ENCODE results near the gene ABCA4. TPM values are rescaled to one million over a fixed set of nuclear protein-coding genes. Genes with fewer than 3 reads are reported as not detected.

The ABCA4 gene
- polyA plus RNA-seq, 1 donor from 2014 or later = not detected

GRCh38 chr1:94045465-94046056 is 75.4 kb downstream of the ABCA4 start:
- H3K9me3 Mint-ChIP-seq = no peaks in the 10 kb centered on the region
- peaks cover 18% of the 10 kb centered on the region for H3K27me3 Mint-ChIP-seq
- H3K36me3 Mint-ChIP-seq = no peaks in the 10 kb centered on the region
- no peak overlapping the region for H3K27ac Mint-ChIP-seq
- peak overlapping the region in 1 of 4 donors; percentile 72 for H3K4me3 Mint-ChIP-seq
- H3K4me1 Mint-ChIP-seq = peaks cover 0 to 7% (median 5%) of the 10 kb centered on the region in 3 donors

- Mint-ChIP-seq H3K4me1 (peaks cover 0 to 7% (median 5%) of the 10 kb centered on the region in 3 donors), H3K9me3 (no peaks in the 10 kb centered on the region), H3K27me3 (peaks cover 18% of the 10 kb centered on the region), H3K4me3 (no peak overlapping the region), H3K36me3 (no peaks in the 10 kb centered on the region), H3K27ac (no peak overlapping the region)
Measured at GRCh38 chr1:94044891-94045290, 76.1 kb downstream of the ABCA4 start.

GRCh38 chr1:94044290-94044790 is 76.6 kb downstream of the ABCA4 start:
- Mint-ChIP-seq H3K4me1 (peaks cover 0 to 7% (median 5%) of the 10 kb centered on the region in 3 donors), H3K27me3 (peaks cover 21% of the 10 kb centered on the region), H3K27ac (no peak overlapping the region), H3K36me3 (no peaks in the 10 kb centered on the region), H3K9me3 (no peaks in the 10 kb centered on the region), H3K4me3 (peak overlapping the region in 1 of 4 donors; percentile 70)

- H3K27me3 Mint-ChIP-seq = peaks cover 21% of the 10 kb centered on the region
- H3K36me3 Mint-ChIP-seq = no peaks in the 10 kb centered on the region
- peaks cover 0 to 7% (median 5%) of the 10 kb centered on the region in 3 donors for H3K4me1 Mint-ChIP-seq
- no peak overlapping the region for H3K27ac Mint-ChIP-seq
- no peak overlapping the region for H3K4me3 Mint-ChIP-seq
- H3K9me3 Mint-ChIP-seq = no peaks in the 10 kb centered on the region
Measured at GRCh38 chr1:94043738-94044289, 77.1 kb downstream of the ABCA4 start.

DNA sequence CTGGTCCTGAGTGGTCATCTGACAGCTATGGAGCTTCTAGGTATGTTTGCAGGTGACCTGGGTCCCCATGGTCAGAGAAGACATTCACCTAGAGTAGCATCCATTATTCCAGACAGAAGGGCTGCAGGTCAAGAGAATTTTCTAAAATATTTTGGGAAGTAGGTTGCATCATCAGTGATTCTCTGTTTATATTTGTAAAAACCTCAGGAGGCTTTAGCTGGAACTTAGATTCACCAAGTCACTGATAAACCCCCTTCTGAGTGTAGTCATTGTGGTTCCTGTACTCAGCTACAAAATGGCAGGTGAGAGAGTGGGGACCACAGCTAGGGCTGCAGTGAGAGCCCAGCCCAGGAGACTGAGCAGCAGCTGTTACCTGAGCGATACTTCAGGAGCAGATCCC is 78.6 kb downstream of the ABCA4 start:
- H3K9me3 Mint-ChIP-seq = no peaks in the 10 kb centered on the region
- H3K27ac Mint-ChIP-seq = no peak overlapping the region
- H3K4me1 Mint-ChIP-seq = peaks cover 0 to 9% (median 5%) of the 10 kb centered on the region in 3 donors
- H3K36me3 Mint-ChIP-seq = no peaks in the 10 kb centered on the region
- no peak overlapping the region for H3K4me3 Mint-ChIP-seq
- peaks cover 25% of the 10 kb centered on the region for H3K27me3 Mint-ChIP-seq

DNA sequence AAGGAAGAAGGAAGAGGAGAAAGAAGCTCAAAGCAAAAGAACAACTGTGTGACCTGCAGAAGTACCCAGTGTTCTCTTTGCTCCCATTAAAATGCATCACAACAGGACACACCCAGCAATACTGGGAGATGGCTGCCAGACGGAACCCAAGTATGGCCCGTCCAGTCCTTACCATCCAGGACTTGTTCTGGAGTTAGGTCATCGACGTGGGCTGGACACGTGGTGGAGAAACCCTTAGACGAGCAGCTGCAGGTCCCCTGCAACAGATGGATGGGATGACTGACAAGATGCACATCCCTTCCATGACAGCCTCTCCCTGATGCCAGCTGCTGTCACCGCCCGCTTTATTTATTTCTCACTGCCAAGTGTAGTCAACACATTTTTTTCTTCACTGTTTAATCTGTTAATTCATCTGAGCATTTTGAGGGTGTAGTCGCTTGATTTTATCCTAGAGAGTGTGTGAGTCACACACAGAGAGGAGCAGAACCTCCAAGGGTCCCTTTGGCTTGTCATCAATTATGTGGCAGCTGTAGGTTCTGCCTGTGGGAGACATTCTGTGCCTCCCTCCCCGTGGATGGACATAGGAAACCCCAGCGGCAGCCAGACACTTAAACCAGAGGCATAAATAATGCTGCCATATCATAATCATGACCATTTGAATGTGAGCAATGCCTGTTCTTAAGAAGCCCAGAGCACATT is 80.9 kb downstream of the ABCA4 start:
- peaks cover 0 to 10% (median 0%) of the 10 kb centered on the region in 3 donors for H3K4me1 Mint-ChIP-seq
- H3K27ac Mint-ChIP-seq = no peak overlapping the region

GRCh38 chr1:94039514-94039870 is 81.5 kb downstream of the ABCA4 start:
- Mint-ChIP-seq H3K9me3 (no peaks in the 10 kb centered on the region), H3K36me3 (no peaks in the 10 kb centered on the region), H3K27me3 (peaks cover 28% of the 10 kb centered on the region), H3K4me1 (peaks cover 0 to 10% (median 0%) of the 10 kb centered on the region in 3 donors), H3K27ac (no peak overlapping the region), H3K4me3 (no peak overlapping the region)

More for the DNA sequence above, 80.9 kb downstream of the ABCA4 start:
- no peak overlapping the region for H3K4me3 Mint-ChIP-seq
- H3K27me3 Mint-ChIP-seq = peaks cover 32% of the 10 kb centered on the region
- H3K36me3 Mint-ChIP-seq = no peaks in the 10 kb centered on the region
- H3K9me3 Mint-ChIP-seq = no peaks in the 10 kb centered on the region

DNA sequence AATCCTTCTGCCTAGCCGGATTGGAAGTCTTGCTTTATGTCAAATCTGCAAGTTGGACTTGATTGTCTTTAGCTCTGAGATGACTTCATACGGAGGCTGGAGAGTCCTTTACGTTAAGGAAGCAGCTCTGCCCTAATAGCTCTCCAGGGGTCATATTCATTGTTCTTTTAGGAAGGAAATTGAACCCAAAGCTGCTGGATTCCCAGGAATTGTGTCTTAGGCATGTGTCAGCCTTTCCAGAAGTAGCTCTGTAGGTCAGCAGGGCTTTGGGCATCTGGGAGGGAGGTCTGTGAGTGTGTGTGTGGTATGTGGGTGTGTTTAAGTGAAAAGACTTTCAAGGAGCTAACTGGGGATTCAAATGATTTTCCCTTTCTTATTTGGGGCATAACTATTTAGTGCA is 82.4 kb downstream of the ABCA4 start:
- Mint-ChIP-seq H3K9me3 (no peaks in the 10 kb centered on the region), H3K36me3 (no peaks in the 10 kb centered on the region), H3K27me3 (peaks cover 25% of the 10 kb centered on the region), H3K4me3 (no peak overlapping the region), H3K27ac (no peak overlapping the region), H3K4me1 (peaks cover 0 to 7% (median 0%) of the 10 kb centered on the region in 3 donors)

DNA sequence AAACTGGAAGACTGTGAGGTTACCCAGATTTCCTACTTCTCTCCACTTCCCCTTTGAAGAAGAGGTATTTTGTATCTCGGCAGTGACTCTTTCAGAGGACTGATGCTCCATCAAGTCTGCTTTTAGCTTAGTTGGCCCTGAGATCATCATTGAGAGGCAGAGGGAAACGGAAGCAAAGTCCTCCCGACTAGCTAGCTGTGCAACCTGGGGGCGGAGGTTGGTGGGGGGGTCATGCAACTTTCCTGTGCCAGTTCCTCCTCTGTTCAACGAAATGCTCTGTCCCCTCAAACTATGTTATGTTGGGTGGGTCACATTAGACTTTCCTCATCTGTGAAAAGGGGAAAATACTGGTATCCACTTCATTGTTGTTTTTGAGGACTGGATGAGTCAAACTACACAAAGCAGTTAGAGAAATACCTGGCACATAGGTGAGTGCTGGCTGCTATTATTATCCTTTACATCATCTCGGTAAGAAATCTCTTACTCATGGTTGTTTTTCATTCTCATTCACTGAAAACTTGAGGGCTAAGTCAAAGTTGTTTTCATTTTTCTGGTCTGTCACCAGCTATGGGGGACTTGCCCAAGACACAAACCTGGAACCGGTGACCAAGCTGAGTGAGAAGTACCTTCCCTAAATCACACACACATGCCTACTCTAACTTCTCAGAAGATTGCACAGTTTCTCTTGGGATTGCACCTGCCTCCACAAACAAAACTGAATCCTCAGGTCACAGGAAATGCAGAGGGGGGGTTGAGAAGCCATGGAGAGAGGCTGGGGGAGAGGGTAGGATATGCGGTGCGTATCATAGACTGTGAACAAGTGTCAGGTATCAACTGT is 83.3 kb downstream of the ABCA4 start:
- peaks cover 3 to 10% (median 3%) of the 10 kb centered on the region in 3 donors for H3K4me1 Mint-ChIP-seq
- no peak overlapping the region for H3K4me3 Mint-ChIP-seq
- H3K36me3 Mint-ChIP-seq = no peaks in the 10 kb centered on the region
- H3K27me3 Mint-ChIP-seq = peaks cover 25% of the 10 kb centered on the region
- H3K27ac Mint-ChIP-seq = no peak overlapping the region
- no peaks in the 10 kb centered on the region for H3K9me3 Mint-ChIP-seq

- Mint-ChIP-seq H3K4me3 (no peak overlapping the region), H3K27ac (no peak overlapping the region), H3K36me3 (no peaks in the 10 kb centered on the region), H3K4me1 (peaks cover 3 to 12% (median 3%) of the 10 kb centered on the region in 3 donors), H3K9me3 (no peaks in the 10 kb centered on the region), H3K27me3 (peaks cover 25% of the 10 kb centered on the region)
Measured at GRCh38 chr1:94036730-94037129, 84.2 kb downstream of the ABCA4 start.

GRCh38 chr1:94033849-94034248 is 87.1 kb downstream of the ABCA4 start:
- H3K36me3 Mint-ChIP-seq = no peaks in the 10 kb centered on the region
- no peak overlapping the region for H3K4me3 Mint-ChIP-seq
- peak overlapping the region in 1 of 3 donors; percentile 45 for H3K27ac Mint-ChIP-seq
- peaks cover 3 to 12% (median 3%) of the 10 kb centered on the region in 3 donors for H3K4me1 Mint-ChIP-seq
- no peaks in the 10 kb centered on the region for H3K9me3 Mint-ChIP-seq
- peaks cover 21% of the 10 kb centered on the region for H3K27me3 Mint-ChIP-seq

- peak overlapping the region in 1 of 4 donors; percentile 20 for H3K4me3 Mint-ChIP-seq
- no peaks in the 10 kb centered on the region for H3K9me3 Mint-ChIP-seq
- peaks cover 15% of the 10 kb centered on the region for H3K27me3 Mint-ChIP-seq
- H3K36me3 Mint-ChIP-seq = no peaks in the 10 kb centered on the region
- H3K27ac Mint-ChIP-seq = no peak overlapping the region
- peaks cover 3 to 12% (median 3%) of the 10 kb centered on the region in 3 donors for H3K4me1 Mint-ChIP-seq
Measured at GRCh38 chr1:94032637-94033036, 88.3 kb downstream of the ABCA4 start.

DNA sequence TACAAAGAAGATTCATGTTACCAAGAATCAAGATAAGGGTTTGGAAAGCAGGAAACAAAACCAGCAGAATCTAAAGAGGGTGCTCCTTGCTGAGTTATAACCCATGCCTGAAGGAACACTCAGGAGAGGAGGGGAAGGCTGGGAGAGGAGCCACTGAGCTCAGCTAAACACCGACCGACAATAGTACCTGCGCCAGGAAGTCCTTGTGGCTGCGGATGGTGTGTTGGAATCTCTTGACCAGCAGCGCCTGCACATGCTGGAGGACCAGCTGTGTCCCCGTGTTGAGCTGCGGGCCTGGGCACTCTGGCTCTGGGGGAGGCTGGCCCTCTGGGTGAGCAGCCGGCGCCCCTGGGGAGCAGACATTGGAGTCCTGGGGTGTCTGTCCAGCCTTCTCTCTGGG is 89.4 kb downstream of the ABCA4 start:
- no peaks in the 10 kb centered on the region for H3K9me3 Mint-ChIP-seq
- no peak overlapping the region for H3K4me3 Mint-ChIP-seq
- H3K27me3 Mint-ChIP-seq = peaks cover 7% of the 10 kb centered on the region
- peaks cover 3 to 4% (median 3%) of the 10 kb centered on the region in 3 donors for H3K4me1 Mint-ChIP-seq
- no peaks in the 10 kb centered on the region for H3K36me3 Mint-ChIP-seq
- H3K27ac Mint-ChIP-seq = no peak overlapping the region

GRCh38 chr1:94031154-94031553 is 89.8 kb downstream of the ABCA4 start:
- Mint-ChIP-seq H3K27ac (no peak overlapping the region), H3K4me1 (peaks cover 3 to 4% (median 3%) of the 10 kb centered on the region in 3 donors), H3K4me3 (no peak overlapping the region), H3K27me3 (peaks cover 5% of the 10 kb centered on the region), H3K9me3 (no peaks in the 10 kb centered on the region), H3K36me3 (no peaks in the 10 kb centered on the region)

Measured in IgD-negative memory B cell (primary cell).